ENCODE measurements around the gene ACOT12.
"Not testable (repeated sequence)": the region's sequence is repeated elsewhere in the genome, so short reads cannot be mapped to it uniquely, and the experiment has no call there.

ACOT12 gene

GRCh38 chr5:81393783-81394718 is at the start of gene ACOT12:
ACOT12 (minus strand) TSS chr5:81394134; CDS start chr5:81394114, 20 bp downstream.
- peak; percentile 51 for DNase-seq (ENCODE audit: low spot score)

GRCh38 chr5:81435023-81435422 is 41.1 kb upstream of the ACOT12 start:
- no peak for DNase-seq (ENCODE audit: low spot score)

GRCh38 chr5:81429985-81430384 is 36.1 kb upstream of the ACOT12 start:
- no peak for DNase-seq (ENCODE audit: low spot score)

- DNase-seq (ENCODE audit: low spot score), result no peak
Measured at GRCh38 chr5:81429363-81429762, 35.4 kb upstream of the ACOT12 start.

GRCh38 chr5:81428861-81429260 is 34.9 kb upstream of the ACOT12 start:
- DNase-seq (ENCODE audit: low spot score), result no peak

- no peak for DNase-seq (ENCODE audit: low spot score)
Measured at GRCh38 chr5:81428446-81428845, 34.5 kb upstream of the ACOT12 start.

- DNase-seq (ENCODE audit: low spot score), result no peak
Measured at GRCh38 chr5:81427566-81427965, 33.6 kb upstream of the ACOT12 start.

- DNase-seq (ENCODE audit: low spot score), result no peak
Measured at GRCh38 chr5:81426359-81427030, 32.6 kb upstream of the ACOT12 start.

GRCh38 chr5:81425569-81425968 is 31.6 kb upstream of the ACOT12 start:
- DNase-seq (ENCODE audit: low spot score), result peak; percentile 27

- DNase-seq (ENCODE audit: low spot score), result no peak
Measured at GRCh38 chr5:81424728-81425127, 30.8 kb upstream of the ACOT12 start.

GRCh38 chr5:81422671-81423070 is 28.7 kb upstream of the ACOT12 start:
- DNase-seq (ENCODE audit: low spot score), result no peak

GRCh38 chr5:81420039-81420667 is 26.2 kb upstream of the ACOT12 start:
- peak; percentile 80 for DNase-seq (ENCODE audit: low spot score)

- no peak for DNase-seq (ENCODE audit: low spot score)
Measured at GRCh38 chr5:81418606-81419005, 24.7 kb upstream of the ACOT12 start.

GRCh38 chr5:81417052-81417451 is 23.1 kb upstream of the ACOT12 start:
- DNase-seq (ENCODE audit: low spot score), result no peak

- no peak for DNase-seq (ENCODE audit: low spot score)
Measured at GRCh38 chr5:81409896-81410295, 16.0 kb upstream of the ACOT12 start.

- DNase-seq (ENCODE audit: low spot score), result no peak
Measured at GRCh38 chr5:81409361-81409760, 15.4 kb upstream of the ACOT12 start.

GRCh38 chr5:81408496-81408895 is 14.6 kb upstream of the ACOT12 start:
- DNase-seq (ENCODE audit: low spot score), result peak; percentile 38

GRCh38 chr5:81407811-81408210 is 13.9 kb upstream of the ACOT12 start:
- DNase-seq (ENCODE audit: low spot score), result not testable (repeated sequence)

- no peak for DNase-seq (ENCODE audit: low spot score)
Measured at GRCh38 chr5:81405126-81405891, 11.4 kb upstream of the ACOT12 start.

- DNase-seq (ENCODE audit: low spot score), result no peak
Measured at GRCh38 chr5:81402192-81402930, 8.4 kb upstream of the ACOT12 start.

GRCh38 chr5:81401266-81401665 is 7.3 kb upstream of the ACOT12 start:
- DNase-seq (ENCODE audit: low spot score), result no peak

All from GM03348 (cell line).